Liver (tissue), 3 donors: ENCODE data around the gene ERBB2.

Experiments
- GABPA ChIP-seq, 2 donors: IDR thresholded peaks in 1 of 2; conservative IDR thresholded peaks in 1 of 2; 2 replicates each; pipeline ENCODE4 v1.6.1; 2016; ENCODE audit warnings: antibody characterized with exemption in 2 of 2, mild to moderate bottlenecking in 1 of 2, moderate library complexity in 1 of 2
- RAD21 ChIP-seq, 2 donors: IDR thresholded peaks; 2 replicates each; pipeline ENCODE4 v1.6.1; 2016; ENCODE audit warnings: antibody characterized with exemption in 2 of 2, mild to moderate bottlenecking in 2 of 2
- TAF1 ChIP-seq: conservative IDR thresholded peaks from 2 replicates; pipeline ENCODE4 v1.6.1; 2016; ENCODE audit warnings: antibody characterized with exemption, mild to moderate bottlenecking
- TF ChIP-seq, protein P1 (sequence below): fragments of 150-350 bp; IDR thresholded peaks from 2 replicates; pipeline ENCODE4 v1.5.1; 2017; ENCODE audit warnings: improper control_type of control experiment, low read depth, low read length; ENCODE audit not compliant: missing input control
- TF ChIP-seq, protein P2 (sequence below): IDR thresholded peaks from 2 replicates; pipeline ENCODE4 v1.6.1; 2016; ENCODE audit warnings: antibody characterized with exemption, mild to moderate bottlenecking
- TF ChIP-seq, protein P3 (sequence below): IDR thresholded peaks from 2 replicates; pipeline ENCODE4 v1.6.1; 2016; ENCODE audit warnings: antibody characterized with exemption
- TF ChIP-seq, protein P4 (sequence below): IDR thresholded peaks from 2 replicates; pipeline ENCODE4 v1.6.1; 2016; ENCODE audit warnings: antibody characterized with exemption
- donor health status: healthy.
- donor health status: healthy.

DNA sequence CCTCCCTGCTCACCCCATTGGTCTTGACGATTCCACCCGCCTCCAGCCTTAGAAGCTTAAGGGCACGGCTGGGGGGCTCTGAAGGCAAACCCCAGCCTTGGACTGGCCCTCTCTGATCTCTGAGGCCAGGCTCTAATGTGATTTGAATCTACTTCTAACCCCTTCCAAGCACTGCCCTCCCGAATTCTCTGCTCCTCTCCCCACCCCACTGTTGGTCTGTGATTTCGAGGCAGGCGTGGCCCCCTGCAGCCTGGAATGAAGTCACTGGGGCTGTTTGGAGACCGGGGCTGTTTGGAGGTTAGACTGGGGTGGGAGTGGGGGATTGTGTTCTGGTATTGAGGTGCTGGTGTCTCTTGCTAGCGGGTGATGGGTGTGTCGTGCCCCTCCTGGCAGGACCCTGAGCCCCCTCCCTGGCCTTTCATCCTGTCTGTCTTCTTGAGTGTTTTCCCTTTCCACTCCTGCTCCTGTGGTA, 40.1 kb downstream of the ERBB2 start:
- TF ChIP-seq, protein P1, sequence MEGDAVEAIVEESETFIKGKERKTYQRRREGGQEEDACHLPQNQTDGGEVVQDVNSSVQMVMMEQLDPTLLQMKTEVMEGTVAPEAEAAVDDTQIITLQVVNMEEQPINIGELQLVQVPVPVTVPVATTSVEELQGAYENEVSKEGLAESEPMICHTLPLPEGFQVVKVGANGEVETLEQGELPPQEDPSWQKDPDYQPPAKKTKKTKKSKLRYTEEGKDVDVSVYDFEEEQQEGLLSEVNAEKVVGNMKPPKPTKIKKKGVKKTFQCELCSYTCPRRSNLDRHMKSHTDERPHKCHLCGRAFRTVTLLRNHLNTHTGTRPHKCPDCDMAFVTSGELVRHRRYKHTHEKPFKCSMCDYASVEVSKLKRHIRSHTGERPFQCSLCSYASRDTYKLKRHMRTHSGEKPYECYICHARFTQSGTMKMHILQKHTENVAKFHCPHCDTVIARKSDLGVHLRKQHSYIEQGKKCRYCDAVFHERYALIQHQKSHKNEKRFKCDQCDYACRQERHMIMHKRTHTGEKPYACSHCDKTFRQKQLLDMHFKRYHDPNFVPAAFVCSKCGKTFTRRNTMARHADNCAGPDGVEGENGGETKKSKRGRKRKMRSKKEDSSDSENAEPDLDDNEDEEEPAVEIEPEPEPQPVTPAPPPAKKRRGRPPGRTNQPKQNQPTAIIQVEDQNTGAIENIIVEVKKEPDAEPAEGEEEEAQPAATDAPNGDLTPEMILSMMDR: no peak
- no peak for TF ChIP-seq GABPA (IDR thresholded peaks at IDR 0.05 in 1 of 2, conservative IDR thresholded peaks at IDR 0.05 in 1 of 2)
- no peak for TF ChIP-seq RAD21 (IDR thresholded peaks at IDR 0.05)
- TF ChIP-seq TAF1: no peak
- TF ChIP-seq, protein P2, sequence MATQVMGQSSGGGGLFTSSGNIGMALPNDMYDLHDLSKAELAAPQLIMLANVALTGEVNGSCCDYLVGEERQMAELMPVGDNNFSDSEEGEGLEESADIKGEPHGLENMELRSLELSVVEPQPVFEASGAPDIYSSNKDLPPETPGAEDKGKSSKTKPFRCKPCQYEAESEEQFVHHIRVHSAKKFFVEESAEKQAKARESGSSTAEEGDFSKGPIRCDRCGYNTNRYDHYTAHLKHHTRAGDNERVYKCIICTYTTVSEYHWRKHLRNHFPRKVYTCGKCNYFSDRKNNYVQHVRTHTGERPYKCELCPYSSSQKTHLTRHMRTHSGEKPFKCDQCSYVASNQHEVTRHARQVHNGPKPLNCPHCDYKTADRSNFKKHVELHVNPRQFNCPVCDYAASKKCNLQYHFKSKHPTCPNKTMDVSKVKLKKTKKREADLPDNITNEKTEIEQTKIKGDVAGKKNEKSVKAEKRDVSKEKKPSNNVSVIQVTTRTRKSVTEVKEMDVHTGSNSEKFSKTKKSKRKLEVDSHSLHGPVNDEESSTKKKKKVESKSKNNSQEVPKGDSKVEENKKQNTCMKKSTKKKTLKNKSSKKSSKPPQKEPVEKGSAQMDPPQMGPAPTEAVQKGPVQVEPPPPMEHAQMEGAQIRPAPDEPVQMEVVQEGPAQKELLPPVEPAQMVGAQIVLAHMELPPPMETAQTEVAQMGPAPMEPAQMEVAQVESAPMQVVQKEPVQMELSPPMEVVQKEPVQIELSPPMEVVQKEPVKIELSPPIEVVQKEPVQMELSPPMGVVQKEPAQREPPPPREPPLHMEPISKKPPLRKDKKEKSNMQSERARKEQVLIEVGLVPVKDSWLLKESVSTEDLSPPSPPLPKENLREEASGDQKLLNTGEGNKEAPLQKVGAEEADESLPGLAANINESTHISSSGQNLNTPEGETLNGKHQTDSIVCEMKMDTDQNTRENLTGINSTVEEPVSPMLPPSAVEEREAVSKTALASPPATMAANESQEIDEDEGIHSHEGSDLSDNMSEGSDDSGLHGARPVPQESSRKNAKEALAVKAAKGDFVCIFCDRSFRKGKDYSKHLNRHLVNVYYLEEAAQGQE: no peak
- TF ChIP-seq, protein P3, sequence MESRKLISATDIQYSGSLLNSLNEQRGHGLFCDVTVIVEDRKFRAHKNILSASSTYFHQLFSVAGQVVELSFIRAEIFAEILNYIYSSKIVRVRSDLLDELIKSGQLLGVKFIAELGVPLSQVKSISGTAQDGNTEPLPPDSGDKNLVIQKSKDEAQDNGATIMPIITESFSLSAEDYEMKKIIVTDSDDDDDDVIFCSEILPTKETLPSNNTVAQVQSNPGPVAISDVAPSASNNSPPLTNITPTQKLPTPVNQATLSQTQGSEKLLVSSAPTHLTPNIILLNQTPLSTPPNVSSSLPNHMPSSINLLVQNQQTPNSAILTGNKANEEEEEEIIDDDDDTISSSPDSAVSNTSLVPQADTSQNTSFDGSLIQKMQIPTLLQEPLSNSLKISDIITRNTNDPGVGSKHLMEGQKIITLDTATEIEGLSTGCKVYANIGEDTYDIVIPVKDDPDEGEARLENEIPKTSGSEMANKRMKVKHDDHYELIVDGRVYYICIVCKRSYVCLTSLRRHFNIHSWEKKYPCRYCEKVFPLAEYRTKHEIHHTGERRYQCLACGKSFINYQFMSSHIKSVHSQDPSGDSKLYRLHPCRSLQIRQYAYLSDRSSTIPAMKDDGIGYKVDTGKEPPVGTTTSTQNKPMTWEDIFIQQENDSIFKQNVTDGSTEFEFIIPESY: no peak
- TF ChIP-seq, protein P4, sequence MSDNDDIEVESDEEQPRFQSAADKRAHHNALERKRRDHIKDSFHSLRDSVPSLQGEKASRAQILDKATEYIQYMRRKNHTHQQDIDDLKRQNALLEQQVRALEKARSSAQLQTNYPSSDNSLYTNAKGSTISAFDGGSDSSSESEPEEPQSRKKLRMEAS: no peak
